ENCODE data around the gene BARX2.
"Not testable (repeated sequence)": the region's sequence is repeated elsewhere in the genome, so short reads cannot be mapped to it uniquely, and the experiment has no call there.

BARX2 gene

DNA sequence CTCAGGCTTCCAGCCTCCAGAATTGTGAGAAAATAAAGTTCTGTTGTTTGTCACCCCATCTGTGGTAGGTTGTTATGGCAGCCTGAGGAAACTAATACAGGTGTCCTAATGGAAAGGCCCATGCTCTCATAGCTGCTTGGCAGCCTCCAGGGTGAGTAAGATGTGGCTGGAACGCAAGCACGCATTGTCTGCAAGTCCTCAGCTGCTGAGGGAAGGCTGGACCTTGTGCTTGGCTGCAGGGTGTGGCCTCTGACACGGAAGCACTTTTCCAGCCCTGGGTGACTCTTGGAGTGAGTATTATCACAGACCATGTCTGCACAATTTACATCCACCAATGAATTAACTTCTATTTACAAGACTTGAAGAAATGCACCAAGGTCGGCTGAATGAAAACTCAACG, 44.4 kb upstream of the BARX2 start:
- Histone ChIP-seq H3K4me3 (ENCODE audit: low read depth, low read length) (no peak overlapping the region), H4K8ac (ENCODE audit: low read depth, low read length) (no peak overlapping the region), H2AK5ac (ENCODE audit: low read length) (no peak overlapping the region), H3K4me1 (ENCODE audit: control insufficient read depth in 1 of 2, insufficient read depth in 2 of 2, low read length in 2 of 2) (peaks cover 0 to 2% of the 10 kb centered on the region in 2 experiments), H3K27ac (ENCODE audit: low read depth, low read length) (no peak overlapping the region), H2AFZ (ENCODE audit: insufficient read depth, low read length, poor library complexity) (no peak overlapping the region), H3K4me2 (ENCODE audit: low read length) (no peak overlapping the region), H3K23ac (ENCODE audit: low read length) (no peak overlapping the region), H2BK120ac (ENCODE audit: insufficient read depth, low read length, poor library complexity) (no peak overlapping the region), H3K14ac (ENCODE audit: low read length) (no peak overlapping the region), H4K12ac (ENCODE audit: low read depth, low read length) (no peak overlapping the region), H4K91ac (ENCODE audit: low read depth, low read length) (no peak overlapping the region), H3K79me2 (ENCODE audit: control insufficient read depth, insufficient read depth, low read length, poor library complexity) (no peaks in the 10 kb centered on the region), H3K79me1 (ENCODE audit: low read length) (no peaks in the 10 kb centered on the region), H3K36me3 (ENCODE audit: control insufficient read depth in 1 of 2, insufficient read depth in 2 of 2, low read length in 2 of 2) (no peaks in the 10 kb centered on the region), H2BK5ac (ENCODE audit: low read depth, low read length, poor library complexity) (no peak overlapping the region), H3K9me3 (ENCODE audit: insufficient read depth, low read depth, low read length) (no peaks in the 10 kb centered on the region), H2BK12ac (ENCODE audit: low read length) (no peak overlapping the region), H3K9ac (ENCODE audit: low read length) (no peak overlapping the region), H3K27me3 (ENCODE audit: insufficient read depth, low read length) (no peaks in the 10 kb centered on the region), H3K4ac (ENCODE audit: low read depth, low read length) (no peak overlapping the region), H3K18ac (ENCODE audit: low read length) (no peak overlapping the region)
- no CpG with 5 or more reads among the region's 5 CpGs for WGBS (ENCODE audit: extremely low coverage, insufficient coverage, insufficient read length)
- DNase-seq = peak; percentile 46 to 63

DNA sequence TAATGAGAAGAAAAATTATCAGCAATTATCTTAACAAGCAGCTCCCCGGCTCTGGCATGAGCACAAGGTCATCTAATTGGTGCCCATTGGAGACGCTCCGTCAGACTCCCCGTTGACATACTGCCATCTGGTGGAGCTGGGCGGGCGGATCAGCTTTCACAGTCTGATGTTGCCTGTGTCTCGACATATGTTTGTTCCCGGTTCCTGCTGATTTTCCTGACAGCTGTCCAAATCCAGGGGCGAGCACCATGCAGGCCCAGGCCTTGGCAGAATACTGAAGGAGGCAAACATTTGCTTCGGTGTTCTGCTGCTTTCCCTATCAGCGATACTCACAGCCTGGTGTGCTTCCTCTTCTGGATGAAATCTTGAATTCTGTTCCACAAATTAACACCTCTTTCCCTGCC, 43.8 kb upstream of the BARX2 start:
- H3K18ac ChIP-seq (ENCODE audit: low read length) = no peak overlapping the region
- H2BK12ac ChIP-seq (ENCODE audit: low read length) = no peak overlapping the region
- no peak overlapping the region for H3K4me2 ChIP-seq (ENCODE audit: low read length)
- H3K4ac ChIP-seq (ENCODE audit: low read depth, low read length) = no peak overlapping the region
- H2BK5ac ChIP-seq (ENCODE audit: low read depth, low read length, poor library complexity) = no peak overlapping the region
- H3K9ac ChIP-seq (ENCODE audit: low read length) = no peak overlapping the region
- no peaks in the 10 kb centered on the region for H3K27me3 ChIP-seq (ENCODE audit: insufficient read depth, low read length)
- no peak overlapping the region for H3K14ac ChIP-seq (ENCODE audit: low read length)
- no peak overlapping the region for H3K4me3 ChIP-seq (ENCODE audit: low read depth, low read length)
- no peak overlapping the region for H2BK120ac ChIP-seq (ENCODE audit: insufficient read depth, low read length, poor library complexity)
- peaks cover 0 to 2% of the 10 kb centered on the region in 2 experiments for H3K4me1 ChIP-seq (ENCODE audit: control insufficient read depth in 1 of 2, insufficient read depth in 2 of 2, low read length in 2 of 2)
- no peak overlapping the region for H3K27ac ChIP-seq (ENCODE audit: low read depth, low read length)
- H4K12ac ChIP-seq (ENCODE audit: low read depth, low read length) = no peak overlapping the region
- no peak overlapping the region for H4K91ac ChIP-seq (ENCODE audit: low read depth, low read length)
- H3K9me3 ChIP-seq (ENCODE audit: insufficient read depth, low read depth, low read length) = no peaks in the 10 kb centered on the region
- no peak overlapping the region for H2AFZ ChIP-seq (ENCODE audit: insufficient read depth, low read length, poor library complexity)
- no peak overlapping the region for H3K23ac ChIP-seq (ENCODE audit: low read length)
- no peaks in the 10 kb centered on the region for H3K79me2 ChIP-seq (ENCODE audit: control insufficient read depth, insufficient read depth, low read length, poor library complexity)
- H2AK5ac ChIP-seq (ENCODE audit: low read length) = no peak overlapping the region
- no peaks in the 10 kb centered on the region for H3K36me3 ChIP-seq (ENCODE audit: control insufficient read depth in 1 of 2, insufficient read depth in 2 of 2, low read length in 2 of 2)
- DNase-seq = peak; percentile 74 to 85
- no peak overlapping the region for H4K8ac ChIP-seq (ENCODE audit: low read depth, low read length)
- no peaks in the 10 kb centered on the region for H3K79me1 ChIP-seq (ENCODE audit: low read length)
- WGBS (ENCODE audit: extremely low coverage, insufficient coverage, insufficient read length) = no CpG with 5 or more reads among the region's 11 CpGs

DNA sequence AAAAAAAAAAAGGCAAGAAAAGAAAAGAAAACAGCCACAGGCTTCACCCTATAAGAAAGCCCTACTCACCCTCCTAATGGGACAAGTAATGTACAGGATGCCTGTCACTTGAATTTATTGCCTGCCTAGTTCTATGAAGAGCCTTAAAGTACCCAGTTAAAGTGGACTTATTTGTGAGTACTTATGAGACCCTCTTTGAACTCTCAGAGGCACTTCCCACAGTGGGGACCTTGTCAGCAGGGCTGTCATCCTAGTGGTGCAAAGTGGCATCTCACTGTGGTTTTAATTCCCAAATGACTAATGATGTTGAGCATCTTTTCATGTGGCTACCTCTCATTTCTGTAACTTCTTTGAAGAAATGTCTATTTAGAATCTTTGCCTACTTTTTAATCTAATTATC, 41.8 kb upstream of the BARX2 start:
- Histone ChIP-seq H3K36me3 (ENCODE audit: control insufficient read depth in 1 of 2, insufficient read depth in 2 of 2, low read length in 2 of 2) (no peaks in the 10 kb centered on the region), H2AFZ (ENCODE audit: insufficient read depth, low read length, poor library complexity) (no peak overlapping the region), H3K9me3 (ENCODE audit: insufficient read depth, low read depth, low read length) (no peaks in the 10 kb centered on the region), H2AK5ac (ENCODE audit: low read length) (no peak overlapping the region), H4K8ac (ENCODE audit: low read depth, low read length) (no peak overlapping the region), H3K79me1 (ENCODE audit: low read length) (no peaks in the 10 kb centered on the region), H3K14ac (ENCODE audit: low read length) (no peak overlapping the region), H3K79me2 (ENCODE audit: control insufficient read depth, insufficient read depth, low read length, poor library complexity) (no peaks in the 10 kb centered on the region), H3K27me3 (ENCODE audit: insufficient read depth, low read length) (no peaks in the 10 kb centered on the region), H3K4me2 (ENCODE audit: low read length) (no peak overlapping the region), H4K91ac (ENCODE audit: low read depth, low read length) (no peak overlapping the region), H2BK5ac (ENCODE audit: low read depth, low read length, poor library complexity) (no peak overlapping the region), H3K9ac (ENCODE audit: low read length) (no peak overlapping the region), H3K4me1 (ENCODE audit: control insufficient read depth in 1 of 2, insufficient read depth in 2 of 2, low read length in 2 of 2) (peaks cover 0 to 2% of the 10 kb centered on the region in 2 experiments), H3K23ac (ENCODE audit: low read length) (no peak overlapping the region), H3K27ac (ENCODE audit: low read depth, low read length) (no peak overlapping the region), H3K18ac (ENCODE audit: low read length) (no peak overlapping the region), H2BK12ac (ENCODE audit: low read length) (no peak overlapping the region), H3K4me3 (ENCODE audit: low read depth, low read length) (no peak overlapping the region), H3K4ac (ENCODE audit: low read depth, low read length) (no peak overlapping the region), H4K12ac (ENCODE audit: low read depth, low read length) (no peak overlapping the region), H2BK120ac (ENCODE audit: insufficient read depth, low read length, poor library complexity) (no peak overlapping the region)
- peak in 1 of 2 donors; percentile 21 for DNase-seq

DNA sequence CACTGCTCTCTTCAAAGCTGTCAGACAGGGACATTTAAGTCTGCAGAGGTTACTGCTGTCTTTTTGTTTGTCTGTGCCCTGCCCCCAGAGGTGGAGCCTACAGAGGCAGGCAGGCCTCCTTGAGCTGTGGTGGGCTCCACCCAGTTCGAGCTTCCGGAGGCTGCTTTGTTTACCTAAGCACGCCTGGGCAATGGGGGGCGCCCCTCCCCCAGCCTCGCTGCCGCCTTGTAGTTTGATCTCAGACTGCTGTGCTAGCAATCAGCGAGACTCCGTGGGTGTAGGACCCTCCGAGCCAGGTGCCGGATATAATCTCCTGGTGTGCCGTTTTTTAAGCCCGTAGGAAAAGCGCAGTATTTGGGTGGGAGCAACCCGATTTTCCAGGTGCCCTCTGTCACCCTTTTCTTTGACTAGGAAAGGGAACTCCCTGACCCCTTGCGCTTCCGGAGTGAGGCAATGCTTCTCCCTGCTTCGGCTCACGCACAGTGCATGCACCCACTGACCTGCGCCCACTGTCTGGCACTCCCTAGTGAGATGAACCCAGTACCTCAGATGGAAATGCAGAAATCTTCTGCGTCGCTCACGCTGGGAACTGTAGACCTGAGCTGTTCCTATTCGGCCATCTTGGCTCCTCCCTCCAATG, 31.2 kb upstream of the BARX2 start:
- H2AK5ac ChIP-seq (ENCODE audit: low read length); H3K4ac ChIP-seq (ENCODE audit: low read depth, low read length); H3K79me2 ChIP-seq (ENCODE audit: control insufficient read depth, insufficient read depth, low read length, poor library complexity); H3K27me3 ChIP-seq (ENCODE audit: insufficient read depth, low read length); H3K79me1 ChIP-seq (ENCODE audit: low read length); H3K27ac ChIP-seq (ENCODE audit: low read depth, low read length); H3K9ac ChIP-seq (ENCODE audit: low read length); H3K9me3 ChIP-seq (ENCODE audit: insufficient read depth, low read depth, low read length); H3K4me3 ChIP-seq (ENCODE audit: low read depth, low read length); H3K4me1 ChIP-seq (ENCODE audit: control insufficient read depth in 1 of 2, insufficient read depth in 2 of 2, low read length in 2 of 2); H3K23ac ChIP-seq (ENCODE audit: low read length); H2BK5ac ChIP-seq (ENCODE audit: low read depth, low read length, poor library complexity); H3K4me2 ChIP-seq (ENCODE audit: low read length); H2BK12ac ChIP-seq (ENCODE audit: low read length); H2BK120ac ChIP-seq (ENCODE audit: insufficient read depth, low read length, poor library complexity); DNase-seq; H3K14ac ChIP-seq (ENCODE audit: low read length); H3K36me3 ChIP-seq (ENCODE audit: control insufficient read depth in 1 of 2, insufficient read depth in 2 of 2, low read length in 2 of 2); H3K18ac ChIP-seq (ENCODE audit: low read length): not testable (repeated sequence)
- Histone ChIP-seq H4K8ac (ENCODE audit: low read depth, low read length) (peak overlapping the region; percentile 70), H2AFZ (ENCODE audit: insufficient read depth, low read length, poor library complexity) (peak overlapping the region; percentile 54), H4K12ac (ENCODE audit: low read depth, low read length) (peak overlapping the region; percentile 50), H4K91ac (ENCODE audit: low read depth, low read length) (peak overlapping the region; percentile 28)
- WGBS (ENCODE audit: extremely low coverage, insufficient coverage, insufficient read length) = no CpG with 5 or more reads among the region's 23 CpGs
